ENCODE data around the gene CRB3. TPM values are rescaled to one million over a fixed set of nuclear protein-coding genes. Genes with fewer than 3 reads are reported as not detected.

Gene CRB3
- total and polyA plus RNA-seq, 9 of the 15 experiments (the other 6 are each of a cell fraction or from before 2014, with no cell fraction given), result 0.49 TPM; not detected in 8

DNA sequence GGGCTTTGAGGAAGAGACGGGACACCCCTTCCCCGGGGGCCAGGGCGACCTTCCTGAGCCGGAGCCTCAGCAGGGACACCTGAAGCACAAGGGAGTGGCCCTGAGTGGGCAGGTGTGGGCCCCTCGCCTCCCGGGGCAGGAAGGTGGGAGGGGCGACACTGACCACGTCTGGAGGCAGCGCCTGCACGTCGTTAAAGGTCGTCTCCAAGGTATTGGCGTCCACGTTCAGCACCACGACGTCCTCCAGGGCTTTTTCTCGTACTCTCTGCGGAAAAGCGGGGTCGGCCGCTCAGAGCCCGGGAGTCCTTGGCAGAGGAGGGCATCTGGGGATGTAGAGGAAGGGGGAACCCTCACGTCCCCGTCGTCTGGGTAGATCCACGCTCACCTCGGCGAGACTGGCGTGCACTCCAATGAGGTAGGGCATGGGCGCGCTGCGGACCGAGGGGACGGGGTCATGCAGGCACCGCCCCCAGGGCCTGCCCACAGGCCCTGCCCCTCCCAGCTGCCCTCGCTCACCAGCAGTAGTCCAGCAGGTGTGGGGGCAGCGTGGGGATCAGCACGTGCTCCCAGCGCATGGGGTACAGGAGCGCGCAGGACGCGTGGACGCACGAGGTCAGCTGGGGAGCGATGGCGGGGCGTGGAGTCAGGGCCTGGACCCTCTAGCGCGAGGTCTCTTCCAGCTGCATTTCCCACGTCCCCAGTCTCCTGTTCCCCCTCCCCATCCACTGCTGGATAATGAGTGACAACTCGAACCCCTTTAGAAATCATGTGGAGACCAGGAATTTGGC is 11.4 kb downstream of the CRB3 start:
- no peaks in the 10 kb centered on the region for H3K9me1 ChIP-seq (ENCODE audit: control insufficient read depth, insufficient read depth, low read length)
- no peak overlapping the region for H3K4me3 ChIP-seq
- H3K4me2 ChIP-seq (ENCODE audit: insufficient read depth, low read length), result peak overlapping the region; percentile 63; the same call in 1 of the 2 replicates
- intact Hi-C loops (cut with micrococcal nuclease) (no loop called here), in situ Hi-C loops (cut with MboI) (no loop called here)
- H3K9me3 ChIP-seq (replicated peaks; ENCODE audit: control insufficient read depth, insufficient read depth, low read depth, low read length), result 0 out of 2 replicates have a peak, but pooled peaks cover 2% of the 10 kb centered on the region
- ChIA-PET CTCF (ENCODE audit: low intra/inter-chr PET ratio) (no interaction called here), POLR2A (interaction anchor here (0.6 to 1.0 kb wide), 4 partner anchors 10 to 57 kb away, joined by 3 to 6 read pairs (median 4); partner anchors contain the start of gene TNFSF9)
- no peak overlapping the region for H3K9ac ChIP-seq (ENCODE audit: insufficient read depth in 1 of 2, low read depth in 2 of 2, low read length in 2 of 2)
- H3K79me2 ChIP-seq (ENCODE audit: control insufficient read depth, insufficient read depth, low read length), result no peaks in the 10 kb centered on the region
- WGBS (ENCODE audit: insufficient coverage, low coverage, missing lambda C conversion rate), result 75% methylated on average over 44 of the region's 52 CpGs
- H3K27ac ChIP-seq (ENCODE audit: extremely low read depth, low read depth, low read length), result no peak overlapping the region
- no peaks in the 10 kb centered on the region for H3K27me3 ChIP-seq (ENCODE audit: control insufficient read depth in 2 of 2, insufficient read depth in 2 of 2, low read length in 2 of 2)
- no peak for ATAC-seq
- FAIRE-seq, result no peak
- DNase-seq (ENCODE audit: extremely low read depth in 1 of 4, low spot score in 3 of 4), result no peak
- no peaks in the 10 kb centered on the region for H3K36me3 ChIP-seq (ENCODE audit: control insufficient read depth, insufficient read depth, low read length)
- H2AFZ ChIP-seq (ENCODE audit: low read depth, low read length), result no peak overlapping the region
- H4K20me1 ChIP-seq (replicated peaks; ENCODE audit: control insufficient read depth, insufficient read depth, low read length), result no peaks in the 10 kb centered on the region
- no TSS peak for BruUV-seq (replicated peaks)
- H3K4me1 ChIP-seq (replicated peaks in 1 of 2; ENCODE audit: control insufficient read depth in 2 of 2, insufficient read depth in 2 of 2, low read length in 2 of 2), result peaks cover 6 to 24% of the 10 kb centered on the region in 2 experiments; a peak in 4 of 5 replicates
- TF ChIP-seq, protein P1, sequence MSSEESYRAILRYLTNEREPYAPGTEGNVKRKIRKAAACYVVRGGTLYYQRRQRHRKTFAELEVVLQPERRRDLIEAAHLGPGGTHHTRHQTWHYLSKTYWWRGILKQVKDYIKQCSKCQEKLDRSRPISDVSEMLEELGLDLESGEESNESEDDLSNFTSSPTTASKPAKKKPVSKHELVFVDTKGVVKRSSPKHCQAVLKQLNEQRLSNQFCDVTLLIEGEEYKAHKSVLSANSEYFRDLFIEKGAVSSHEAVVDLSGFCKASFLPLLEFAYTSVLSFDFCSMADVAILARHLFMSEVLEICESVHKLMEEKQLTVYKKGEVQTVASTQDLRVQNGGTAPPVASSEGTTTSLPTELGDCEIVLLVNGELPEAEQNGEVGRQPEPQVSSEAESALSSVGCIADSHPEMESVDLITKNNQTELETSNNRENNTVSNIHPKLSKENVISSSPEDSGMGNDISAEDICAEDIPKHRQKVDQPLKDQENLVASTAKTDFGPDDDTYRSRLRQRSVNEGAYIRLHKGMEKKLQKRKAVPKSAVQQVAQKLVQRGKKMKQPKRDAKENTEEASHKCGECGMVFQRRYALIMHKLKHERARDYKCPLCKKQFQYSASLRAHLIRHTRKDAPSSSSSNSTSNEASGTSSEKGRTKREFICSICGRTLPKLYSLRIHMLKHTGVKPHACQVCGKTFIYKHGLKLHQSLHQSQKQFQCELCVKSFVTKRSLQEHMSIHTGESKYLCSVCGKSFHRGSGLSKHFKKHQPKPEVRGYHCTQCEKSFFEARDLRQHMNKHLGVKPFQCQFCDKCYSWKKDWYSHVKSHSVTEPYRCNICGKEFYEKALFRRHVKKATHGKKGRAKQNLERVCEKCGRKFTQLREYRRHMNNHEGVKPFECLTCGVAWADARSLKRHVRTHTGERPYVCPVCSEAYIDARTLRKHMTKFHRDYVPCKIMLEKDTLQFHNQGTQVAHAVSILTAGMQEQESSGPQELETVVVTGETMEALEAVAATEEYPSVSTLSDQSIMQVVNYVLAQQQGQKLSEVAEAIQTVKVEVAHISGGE (CRISPR knock-in tag; IDR thresholded peaks at IDR 0.05), result no peak
- no peak for TF ChIP-seq ZNF263 (CRISPR knock-in tag; IDR thresholded peaks at IDR 0.05; ENCODE audit: borderline replicate concordance)
- no peak for TF ChIP-seq MAZ (CRISPR knock-in tag; conservative IDR thresholded peaks at IDR 0.05 in 1 of 2, IDR thresholded peaks at IDR 0.05 in 1 of 2)
- TF ChIP-seq ASH1L (IDR thresholded peaks at IDR 0.05; ENCODE audit: borderline replicate concordance, low read depth, partially characterized antibody), result no peak
- TF ChIP-seq, protein P2, sequence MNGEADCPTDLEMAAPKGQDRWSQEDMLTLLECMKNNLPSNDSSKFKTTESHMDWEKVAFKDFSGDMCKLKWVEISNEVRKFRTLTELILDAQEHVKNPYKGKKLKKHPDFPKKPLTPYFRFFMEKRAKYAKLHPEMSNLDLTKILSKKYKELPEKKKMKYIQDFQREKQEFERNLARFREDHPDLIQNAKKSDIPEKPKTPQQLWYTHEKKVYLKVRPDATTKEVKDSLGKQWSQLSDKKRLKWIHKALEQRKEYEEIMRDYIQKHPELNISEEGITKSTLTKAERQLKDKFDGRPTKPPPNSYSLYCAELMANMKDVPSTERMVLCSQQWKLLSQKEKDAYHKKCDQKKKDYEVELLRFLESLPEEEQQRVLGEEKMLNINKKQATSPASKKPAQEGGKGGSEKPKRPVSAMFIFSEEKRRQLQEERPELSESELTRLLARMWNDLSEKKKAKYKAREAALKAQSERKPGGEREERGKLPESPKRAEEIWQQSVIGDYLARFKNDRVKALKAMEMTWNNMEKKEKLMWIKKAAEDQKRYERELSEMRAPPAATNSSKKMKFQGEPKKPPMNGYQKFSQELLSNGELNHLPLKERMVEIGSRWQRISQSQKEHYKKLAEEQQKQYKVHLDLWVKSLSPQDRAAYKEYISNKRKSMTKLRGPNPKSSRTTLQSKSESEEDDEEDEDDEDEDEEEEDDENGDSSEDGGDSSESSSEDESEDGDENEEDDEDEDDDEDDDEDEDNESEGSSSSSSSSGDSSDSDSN (IDR thresholded peaks at IDR 0.05; ENCODE audit: borderline replicate concordance in 1 of 2, low read depth in 2 of 2, low read length in 2 of 2), result no peak
- no peak for TF ChIP-seq HDAC1 (IDR thresholded peaks at IDR 0.05)
- no peak for TF ChIP-seq FOXA1 (IDR thresholded peaks at IDR 0.05; ENCODE audit: borderline replicate concordance)
- no peak for TF ChIP-seq YY1 (IDR thresholded peaks at IDR 0.05; ENCODE audit: borderline replicate concordance in 1 of 3, control insufficient read depth in 1 of 3, extremely low read depth in 1 of 3, insufficient read depth in 3 of 3, insufficient read length in 1 of 3, insufficient replicate concordance in 2 of 3, low read depth in 1 of 3, low read length in 2 of 3)
- TF ChIP-seq, protein P3, sequence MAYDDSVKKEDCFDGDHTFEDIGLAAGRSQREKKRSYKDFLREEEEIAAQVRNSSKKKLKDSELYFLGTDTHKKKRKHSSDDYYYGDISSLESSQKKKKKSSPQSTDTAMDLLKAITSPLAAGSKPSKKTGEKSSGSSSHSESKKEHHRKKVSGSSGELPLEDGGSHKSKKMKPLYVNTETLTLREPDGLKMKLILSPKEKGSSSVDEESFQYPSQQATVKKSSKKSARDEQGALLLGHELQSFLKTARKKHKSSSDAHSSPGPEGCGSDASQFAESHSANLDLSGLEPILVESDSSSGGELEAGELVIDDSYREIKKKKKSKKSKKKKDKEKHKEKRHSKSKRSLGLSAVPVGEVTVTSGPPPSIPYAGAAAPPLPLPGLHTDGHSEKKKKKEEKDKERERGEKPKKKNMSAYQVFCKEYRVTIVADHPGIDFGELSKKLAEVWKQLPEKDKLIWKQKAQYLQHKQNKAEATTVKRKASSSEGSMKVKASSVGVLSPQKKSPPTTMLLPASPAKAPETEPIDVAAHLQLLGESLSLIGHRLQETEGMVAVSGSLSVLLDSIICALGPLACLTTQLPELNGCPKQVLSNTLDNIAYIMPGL (CRISPR knock-in tag; IDR thresholded peaks at IDR 0.05), result no peak
- TF ChIP-seq POLR2AphosphoS2 (IDR thresholded peaks at IDR 0.05; ENCODE audit: low read length), result no peak
- no peak for TF ChIP-seq RB1 (IDR thresholded peaks at IDR 0.05; ENCODE audit: low read depth)

All from K562 (cell line).